Esophagus squamous epithelium (tissue), 5 donors: ENCODE data around the gene RTL1. TPM values are rescaled to one million over a fixed set of nuclear protein-coding genes. Genes with fewer than 3 reads are reported as not detected.

ENCODE experiments used
- DNase-seq: peaks from one replicate; lab custom pipeline; 2025; lab: John Stamatoyannopoulos, UW
- H3K27ac ChIP-seq, 4 donors: fragments of 200-600 bp; sonication (generic); one replicate each; pipeline ENCODE4 v1.5.1; 2016 to 2019; ENCODE audit warnings: mild to moderate bottlenecking in 1 of 4
- H3K27me3 ChIP-seq, 4 donors: fragments of 200-600 bp; sonication (generic); 1 replicate in 3 of 4; 2 replicates in 1 of 4; pipeline versions ENCODE4 v1.5.1 to v1.6.0; 2017 to 2021; ENCODE audit warnings: antibody characterized with exemption in 1 of 4
- H3K36me3 ChIP-seq, 3 donors: fragments of 200-600 bp; sonication (generic); one replicate each; pipeline ENCODE4 v1.5.1; 2016 to 2019
- H3K4me1 ChIP-seq, 3 donors: fragments of 200-600 bp; sonication (generic); one replicate each; pipeline ENCODE4 v1.5.1; 2017 to 2019
- H3K4me3 ChIP-seq, 4 donors: fragments of 200-600 bp; sonication (generic); 1 replicate in 3 of 4; 2 replicates in 1 of 4; pipeline ENCODE4 v1.5.1; 2016 to 2019; ENCODE audit warnings: mild to moderate bottlenecking in 2 of 4, moderate library complexity in 1 of 4
- H3K9me3 ChIP-seq, 3 donors: fragments of 200-600 bp; sonication (generic); one replicate each; pipeline ENCODE4 v1.5.1; 2016 to 2019
- CTCF ChIP-seq, 6 experiments: fragments of 450-650 bp in 4 of 6; fragments of 200-600 bp in 2 of 6; sonication (generic) in 2 of 6; IDR thresholded peaks; one replicate each; pipeline ENCODE4 v1.5.1; 2016 to 2019; ENCODE audit warnings: antibody characterized with exemption in 6 of 6, mild to moderate bottlenecking in 4 of 6, moderate library complexity in 4 of 6
- POLR2A ChIP-seq, 4 donors: fragments of 450-650 bp; IDR thresholded peaks; one replicate each; pipeline ENCODE4 v1.6.1; 2017; ENCODE audit warnings: antibody characterized with exemption in 4 of 4, mild to moderate bottlenecking in 4 of 4, moderate library complexity in 3 of 4
- WGBS, 2 donors: methylation state at CpG; one replicate each; pipeline ENCODE4 v1.1.5; 2018; 5-methylcytosine and 5-hydroxymethylcytosine counted together
- intact Hi-C: fragments of 100-400 bp; cut with DNase I; formaldehyde crosslinking; loops from one replicate; pipeline ENCODE4 v1.15.0; 2022
- total RNA-seq, 4 donors: library from RNA; depleted of rRNA; stranded (reverse); fragments of >200 nt; gene quantifications; one replicate each; pipeline ENCODE4 v1.1.0, GENCODE V29; 2016
- donor health status: DM: yes; HTN: yes; CAD: no.

The RTL1 gene
- total RNA-seq, 4 donors from 2014 or later: not detected

DNA sequence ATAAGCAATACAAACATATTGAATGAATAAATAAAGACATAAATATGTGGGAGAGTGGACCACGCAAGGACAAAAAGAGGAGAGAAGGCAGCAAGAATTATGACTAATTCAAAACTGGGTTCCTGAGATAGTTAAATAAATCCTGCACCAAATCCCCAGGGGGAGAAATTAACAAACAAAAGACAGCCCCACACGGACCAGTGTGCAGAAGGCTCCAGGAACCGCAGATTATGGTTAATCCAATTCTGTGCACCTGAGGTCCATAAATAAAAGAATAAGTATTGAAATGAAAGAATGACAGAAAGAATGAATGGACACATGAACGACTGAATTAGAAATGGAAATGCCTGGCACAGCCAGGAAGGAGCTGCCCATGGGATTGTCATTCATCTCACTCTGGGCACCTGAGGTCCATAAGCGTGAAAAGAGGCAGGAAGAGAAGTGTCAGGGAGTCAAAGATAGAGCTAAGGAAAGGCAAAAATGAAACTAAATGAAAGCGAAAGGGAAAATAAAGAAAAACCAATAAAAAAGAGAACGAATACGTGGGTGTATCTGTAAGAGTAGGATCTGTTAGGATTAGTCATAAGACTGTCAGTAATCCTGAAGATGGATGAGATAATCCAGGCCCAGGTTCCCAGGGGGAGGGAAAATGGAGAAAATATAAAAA lies 54.3 kb downstream of the RTL1 start:
- H3K27ac ChIP-seq: no peak overlapping the region
- WGBS, 2 donors: 27 to 28% methylated on average over 8 of the region's 8 CpGs
- no peaks in the 10 kb centered on the region for H3K36me3 ChIP-seq
- no peak for TF ChIP-seq POLR2A (IDR thresholded peaks at IDR 0.05)
- H3K27me3 ChIP-seq: peaks cover 0 to 7% (median 0%) of the 10 kb centered on the region in 4 donors
- H3K4me1 ChIP-seq: peaks cover 0 to 18% (median 0%) of the 10 kb centered on the region in 3 donors
- H3K9me3 ChIP-seq: no peaks in the 10 kb centered on the region
- intact Hi-C loops: no loop called here
- no peak for DNase-seq
- no peak overlapping the region for H3K4me3 ChIP-seq

GRCh38 chr14:100846309-100846859 lies 57.1 kb downstream of the RTL1 start:
- no peak for TF ChIP-seq CTCF (IDR thresholded peaks at IDR 0.05)
- no peak for TF ChIP-seq POLR2A (IDR thresholded peaks at IDR 0.05)
- DNase-seq: no peak
- WGBS, 2 donors: 80 to 88% methylated on average over 5 to 8 of the region's 8 CpGs
- Histone ChIP-seq H3K27me3 (peaks cover 0 to 11% (median 0%) of the 10 kb centered on the region in 4 donors), H3K36me3 (no peaks in the 10 kb centered on the region), H3K9me3 (no peaks in the 10 kb centered on the region), H3K4me3 (no peak overlapping the region), H3K4me1 (peaks cover 0 to 24% (median 0%) of the 10 kb centered on the region in 3 donors), H3K27ac (no peak overlapping the region)
- intact Hi-C loops: no loop called here

GRCh38 chr14:100845341-100845740 lies 58.2 kb downstream of the RTL1 start:
- 88 to 96% methylated on average over 9 to 10 of the region's 17 CpGs for WGBS, 2 donors
- intact Hi-C loops: no loop called here
- no peak for TF ChIP-seq CTCF (IDR thresholded peaks at IDR 0.05)
- no peak for TF ChIP-seq POLR2A (IDR thresholded peaks at IDR 0.05)

GRCh38 chr14:100844846-100845245 lies 58.7 kb downstream of the RTL1 start:
- H3K4me1 ChIP-seq: peaks cover 0 to 18% (median 0%) of the 10 kb centered on the region in 3 donors
- H3K9me3 ChIP-seq: no peaks in the 10 kb centered on the region
- no peaks in the 10 kb centered on the region for H3K36me3 ChIP-seq
- H3K27me3 ChIP-seq: peaks cover 0 to 15% (median 0%) of the 10 kb centered on the region in 4 donors
- TF ChIP-seq CTCF (IDR thresholded peaks at IDR 0.05) (no peak), POLR2A (IDR thresholded peaks at IDR 0.05) (no peak)
- no peak overlapping the region for H3K27ac ChIP-seq
- intact Hi-C loops: no loop called here
- WGBS, 2 donors: 86 to 93% methylated on average over 9 of the region's 13 CpGs
- no peak for DNase-seq
- no peak overlapping the region for H3K4me3 ChIP-seq

More at GRCh38 chr14:100845341-100845740, 58.2 kb downstream of the RTL1 start:
- Histone ChIP-seq H3K27ac (no peak overlapping the region), H3K36me3 (no peaks in the 10 kb centered on the region), H3K27me3 (peaks cover 0 to 12% (median 0%) of the 10 kb centered on the region in 4 donors), H3K4me1 (peaks cover 0 to 18% (median 0%) of the 10 kb centered on the region in 3 donors), H3K9me3 (no peaks in the 10 kb centered on the region), H3K4me3 (no peak overlapping the region)
- DNase-seq: no peak

DNA sequence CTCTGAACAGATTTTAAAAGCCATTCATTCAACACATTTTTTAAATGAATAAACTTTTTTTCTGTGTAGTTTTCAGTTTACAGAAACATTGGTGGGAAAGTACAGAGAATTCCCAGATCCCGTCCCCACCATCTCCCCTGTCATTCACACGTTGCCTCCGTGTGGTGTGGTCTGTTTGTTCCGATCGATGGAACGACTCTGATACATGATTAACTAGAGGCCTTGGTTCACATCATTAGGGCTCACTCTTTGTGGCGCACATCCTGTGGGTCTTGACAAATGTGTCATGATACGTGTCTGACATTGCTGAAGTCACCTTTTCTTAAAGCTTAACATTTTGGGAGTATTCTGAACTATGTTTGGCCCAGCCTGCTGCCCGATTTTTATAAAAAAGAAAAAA lies 59.1 kb downstream of the RTL1 start:
- H3K36me3 ChIP-seq: no peaks in the 10 kb centered on the region
- WGBS, 2 donors: 73 to 92% methylated on average over 9 of the region's 9 CpGs
- intact Hi-C loops: no loop called here

More for the DNA sequence above, 59.1 kb downstream of the RTL1 start:
- H3K4me3 ChIP-seq: no peak overlapping the region
- TF ChIP-seq POLR2A (IDR thresholded peaks at IDR 0.05) (no peak), CTCF (IDR thresholded peaks at IDR 0.05) (no peak)
- peaks cover 0 to 15% (median 0%) of the 10 kb centered on the region in 4 donors for H3K27me3 ChIP-seq
- peaks cover 0 to 16% (median 0%) of the 10 kb centered on the region in 3 donors for H3K4me1 ChIP-seq
- no peaks in the 10 kb centered on the region for H3K9me3 ChIP-seq
- no peak for DNase-seq
- no peak overlapping the region for H3K27ac ChIP-seq
